Measurements from ENCODE around the gene CCDC88A. TPM values are rescaled to one million over a fixed set of nuclear protein-coding genes. Genes with fewer than 3 reads are reported as not detected.

CCDC88A gene
- total RNA-seq, 2 experiments from 2014 or later = 109 to 110 TPM

DNA sequence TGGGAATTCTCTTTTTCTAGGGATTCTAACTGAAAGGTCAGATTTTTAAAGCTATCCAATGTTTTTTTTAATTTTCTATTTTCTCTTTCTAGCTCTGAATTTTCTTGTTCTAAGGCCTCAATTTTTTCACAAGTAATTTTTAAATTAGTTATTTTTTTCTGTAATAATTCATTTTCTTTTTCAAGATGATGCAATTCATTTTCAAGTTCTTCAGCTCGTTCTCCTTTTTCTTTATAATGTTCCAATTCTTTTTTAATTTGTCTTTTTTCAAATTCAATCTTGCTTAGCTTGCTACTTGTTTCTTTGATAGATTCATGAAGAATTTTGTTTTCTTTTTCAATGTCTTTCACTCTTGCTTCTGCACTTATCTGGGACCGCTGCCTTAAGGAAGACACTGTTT is 84.9 kb downstream of the CCDC88A start:
- Histone ChIP-seq H3K27ac (ENCODE audit: low read depth, low read length, poor library complexity, severe bottlenecking) (no peak overlapping the region), H3K4me1 (ENCODE audit: insufficient read depth, low read length, poor library complexity, severe bottlenecking) (no peaks in the 10 kb centered on the region), H3K9me2 (ENCODE audit: insufficient read depth, low read length) (no peaks in the 10 kb centered on the region), H2AFZ (ENCODE audit: low read length) (no peak overlapping the region), H4K20me1 (ENCODE audit: insufficient read depth, low read length) (no peaks in the 10 kb centered on the region), H3K36me3 (ENCODE audit: insufficient read depth, low read length) (peaks cover 83% of the 10 kb centered on the region), H3K9me3 (ENCODE audit: low read length) (no peaks in the 10 kb centered on the region), H3K4me3 (ENCODE audit: low read depth, low read length, poor library complexity, severe bottlenecking) (no peak overlapping the region), H3K79me2 (ENCODE audit: insufficient read depth, low read depth, low read length) (no peaks in the 10 kb centered on the region), H3K4me2 (ENCODE audit: low read length) (no peak overlapping the region)
- TF ChIP-seq, protein P1, sequence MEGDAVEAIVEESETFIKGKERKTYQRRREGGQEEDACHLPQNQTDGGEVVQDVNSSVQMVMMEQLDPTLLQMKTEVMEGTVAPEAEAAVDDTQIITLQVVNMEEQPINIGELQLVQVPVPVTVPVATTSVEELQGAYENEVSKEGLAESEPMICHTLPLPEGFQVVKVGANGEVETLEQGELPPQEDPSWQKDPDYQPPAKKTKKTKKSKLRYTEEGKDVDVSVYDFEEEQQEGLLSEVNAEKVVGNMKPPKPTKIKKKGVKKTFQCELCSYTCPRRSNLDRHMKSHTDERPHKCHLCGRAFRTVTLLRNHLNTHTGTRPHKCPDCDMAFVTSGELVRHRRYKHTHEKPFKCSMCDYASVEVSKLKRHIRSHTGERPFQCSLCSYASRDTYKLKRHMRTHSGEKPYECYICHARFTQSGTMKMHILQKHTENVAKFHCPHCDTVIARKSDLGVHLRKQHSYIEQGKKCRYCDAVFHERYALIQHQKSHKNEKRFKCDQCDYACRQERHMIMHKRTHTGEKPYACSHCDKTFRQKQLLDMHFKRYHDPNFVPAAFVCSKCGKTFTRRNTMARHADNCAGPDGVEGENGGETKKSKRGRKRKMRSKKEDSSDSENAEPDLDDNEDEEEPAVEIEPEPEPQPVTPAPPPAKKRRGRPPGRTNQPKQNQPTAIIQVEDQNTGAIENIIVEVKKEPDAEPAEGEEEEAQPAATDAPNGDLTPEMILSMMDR (conservative IDR thresholded peaks at IDR 0.05; ENCODE audit: low read length) = no peak
- TF ChIP-seq EZH2phosphoT487 (IDR thresholded peaks at IDR 0.05; ENCODE audit: borderline replicate concordance, low read depth, low read length) = no peak
- intact Hi-C loops (cut with micrococcal nuclease; ENCODE audit: unreplicated experiment) = no loop called here
- no peak for DNase-seq (ENCODE audit: low spot score)
- no TSS peak for BruUV-seq (replicated peaks)
- ChIA-PET POLR2A (interaction anchor here (0.6 to 2.9 kb wide), 8 partner anchors 9 to 209 kb away, joined by 3 to 8 read pairs (median 4); no protein-coding TSS in a partner anchor), CTCF (ENCODE audit: unreplicated experiment) (no interaction called here)

DNA sequence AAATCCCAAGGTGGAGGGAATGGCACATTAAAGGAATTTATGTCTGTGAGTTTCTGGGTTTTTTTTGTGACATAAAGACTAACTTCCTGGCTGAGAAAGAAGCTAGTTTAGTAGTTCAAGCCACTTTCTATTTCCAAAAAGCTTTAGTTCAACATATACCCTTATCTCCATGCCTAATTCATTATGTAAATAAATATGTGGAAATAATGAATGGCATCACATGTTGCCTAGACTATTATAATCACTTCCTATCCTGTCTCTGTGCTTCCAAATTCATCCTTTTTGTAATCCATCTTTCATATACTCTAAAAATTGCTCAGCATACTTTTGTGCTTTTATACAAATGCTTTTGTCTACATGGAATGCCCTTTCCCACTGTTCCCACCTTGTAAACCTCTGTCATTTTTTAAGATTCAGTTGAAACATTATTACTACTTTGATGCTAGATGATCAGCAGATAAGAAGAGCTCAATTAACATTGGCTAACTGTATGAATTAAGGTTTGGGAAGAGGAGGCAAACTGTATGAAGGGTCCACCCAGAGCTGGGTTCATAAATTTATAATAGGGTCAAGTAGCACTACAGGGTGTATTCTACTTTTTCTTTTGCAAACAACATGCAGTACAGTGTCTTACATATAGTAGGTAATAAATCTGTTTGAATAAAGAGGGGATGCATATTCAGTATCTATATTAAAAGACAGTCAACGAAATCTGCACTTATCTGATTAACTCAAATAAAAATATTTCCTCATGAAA is 88.9 kb downstream of the CCDC88A start:
- CTCF ChIA-PET (ENCODE audit: unreplicated experiment) = no interaction called here
- H3K27ac ChIP-seq (ENCODE audit: low read depth, low read length, poor library complexity, severe bottlenecking) = no peak overlapping the region
- no peaks in the 10 kb centered on the region for H4K20me1 ChIP-seq (ENCODE audit: insufficient read depth, low read length)
- POLR2A ChIA-PET = no interaction called here
- no peak overlapping the region for H2AFZ ChIP-seq (ENCODE audit: low read length)
- H3K9me2 ChIP-seq (ENCODE audit: insufficient read depth, low read length) = no peaks in the 10 kb centered on the region
- DNase-seq (ENCODE audit: low spot score) = no peak
- BruUV-seq (replicated peaks) = no TSS peak
- peaks cover 92% of the 10 kb centered on the region for H3K36me3 ChIP-seq (ENCODE audit: insufficient read depth, low read length)
- peaks cover 7% of the 10 kb centered on the region; the same call in 1 of the 2 replicates for H3K9me3 ChIP-seq (ENCODE audit: low read length)
- H3K4me1 ChIP-seq (ENCODE audit: insufficient read depth, low read length, poor library complexity, severe bottlenecking) = no peaks in the 10 kb centered on the region
- H3K79me2 ChIP-seq (ENCODE audit: insufficient read depth, low read depth, low read length) = no peaks in the 10 kb centered on the region
- H3K4me3 ChIP-seq (ENCODE audit: low read depth, low read length, poor library complexity, severe bottlenecking) = no peak overlapping the region
- intact Hi-C loops (cut with micrococcal nuclease; ENCODE audit: unreplicated experiment) = no loop called here
- H3K4me2 ChIP-seq (ENCODE audit: low read length) = no peak overlapping the region
- TF ChIP-seq, protein P1 (conservative IDR thresholded peaks at IDR 0.05; ENCODE audit: low read length) = no peak
- TF ChIP-seq EZH2phosphoT487 (IDR thresholded peaks at IDR 0.05; ENCODE audit: borderline replicate concordance, low read depth, low read length) = no peak
